A549 (cell line): ENCODE measurements around the gene PCGF6. TPM values are rescaled to one million over a fixed set of nuclear protein-coding genes. Genes with fewer than 3 reads are reported as not detected.

Experiments used
- ATAC-seq, 2 experiments: fragments of 200-7000 bp in 1 of 2; fragments of >200 bp in 1 of 2; cut with Nextera tagmentation in 1 of 2; cut with Tn5 transposase in 1 of 2; 3 replicates each; pipeline versions ENCODE4 v1.8.0 to v1.9.1; 2018 to 2020; ENCODE audit warnings: mild to moderate bottlenecking in 1 of 2, moderate library complexity in 1 of 2
- CTCF ChIA-PET: fragments of 300-600 bp; sonication (Branson Sonifier 250); formaldehyde crosslinking; extraction: SDS; loops from one replicate; lab custom pipeline; 2021; ENCODE audit warnings: antibody characterized with exemption, inconsistent platforms; lab: Yijun Ruan, JAX
- POLR2A ChIA-PET: fragments of 350-600 bp; formaldehyde crosslinking; extraction: SDS; loops from one replicate; lab custom pipeline; 2021; ENCODE audit warnings: antibody characterized with exemption, inconsistent platforms; lab: Yijun Ruan, JAX
- DNase-seq, 2 experiments: peaks; one replicate each; pipeline versions ENCODE4 v3.0.0 to v3.0.0-alpha.2; 2011 to 2016; ENCODE audit warnings: low read depth in 1 of 2, low spot score in 1 of 2
- FAIRE-seq: peaks from 2 replicates; lab custom pipeline; 2011; peaks lifted over from hg19 to GRCh38; lab: Jason Lieb, UNC
- H3K27ac ChIP-seq, 2 experiments: fragments of >200 bp; sonication (Bioruptor Twin); formaldehyde crosslinking; 3 replicates each; pipeline ENCODE4 v1.5.1; 2016 to 2017
- H3K4me1 ChIP-seq: fragments of >200 bp; sonication (Bioruptor Twin); formaldehyde crosslinking; 3 replicates; pipeline ENCODE4 v1.6.1; 2016
- H3K4me2 ChIP-seq: fragments of >200 bp; sonication (Bioruptor Twin); formaldehyde crosslinking; 3 replicates; pipeline ENCODE4 v1.6.1; 2016
- H3K4me3 ChIP-seq: fragments of >200 bp; sonication (Bioruptor Twin); formaldehyde crosslinking; 3 replicates; pipeline ENCODE4 v1.5.1; 2016
- H3K9me3 ChIP-seq: fragments of >200 bp; sonication (Bioruptor Twin); formaldehyde crosslinking; 3 replicates; pipeline ENCODE4 v1.6.1; 2016
- BCL3 ChIP-seq: fragments of >200 bp; sonication (Bioruptor Twin); formaldehyde crosslinking; IDR thresholded peaks from 3 replicates; pipeline ENCODE4 v1.6.1; 2016
- CBX8 ChIP-seq: fragments of 200-600 bp; sonication (generic); IDR thresholded peaks from 2 replicates; pipeline ENCODE4 v1.6.1; 2016
- E2F6 ChIP-seq: IDR thresholded peaks from 2 replicates; pipeline ENCODE4 v1.6.1; 2012; ENCODE audit warnings: low read depth, borderline replicate concordance
- EP300 ChIP-seq, 2 experiments: fragments of >200 bp; sonication (Bioruptor Twin); formaldehyde crosslinking; IDR thresholded peaks; 2 replicates in 1 of 2; 3 replicates in 1 of 2; pipeline ENCODE4 v1.6.1; 2016 to 2017
- FOSL2 ChIP-seq, 2 experiments: fragments of 450-650 bp in 1 of 2; fragments of >200 bp in 1 of 2; sonication (Bioruptor Twin) in 1 of 2; formaldehyde crosslinking; IDR thresholded peaks; 2 replicates each; pipeline versions ENCODE4 v1.5.0 to v1.6.1; 2016 to 2020; ENCODE audit warnings: mild to moderate bottlenecking in 1 of 2, moderate library complexity in 1 of 2
- FOXS1 ChIP-seq: fragments of 250-450 bp; sonication (Bioruptor Pico); IDR thresholded peaks from 2 replicates; pipeline ENCODE4 v1.5.0; 2020; ENCODE audit warnings: mild to moderate bottlenecking, moderate library complexity
- JUN ChIP-seq, 2 experiments: fragments of >200 bp; sonication (Bioruptor Twin); formaldehyde crosslinking; IDR thresholded peaks; 2 replicates in 1 of 2; 3 replicates in 1 of 2; pipeline ENCODE4 v1.6.1; 2016 to 2017
- KDM1A ChIP-seq: fragments of 200-600 bp; sonication (generic); IDR thresholded peaks from 2 replicates; pipeline ENCODE4 v1.6.1; 2016; ENCODE audit warnings: low read depth, mild to moderate bottlenecking
- PBX3 ChIP-seq: IDR thresholded peaks from 2 replicates; pipeline ENCODE4 v1.6.1; 2012
- PHF8 ChIP-seq: fragments of 200-600 bp; sonication (generic); IDR thresholded peaks from 2 replicates; pipeline ENCODE4 v1.6.1; 2016; ENCODE audit warnings: low read depth, mild to moderate bottlenecking, antibody characterized with exemption, moderate library complexity, borderline replicate concordance
- POLR2AphosphoS2 ChIP-seq: conservative IDR thresholded peaks from 2 replicates; pipeline ENCODE4 v1.6.1; 2012; ENCODE audit warnings: low read length, improper control_type of control experiment, inconsistent platforms
- SMC3 ChIP-seq: fragments of >200 bp; sonication (Bioruptor Twin); formaldehyde crosslinking; IDR thresholded peaks from 3 replicates; pipeline ENCODE4 v1.6.1; 2018; ENCODE audit warnings: inconsistent platforms
- SREBF2 ChIP-seq: fragments of 450-650 bp; IDR thresholded peaks from 2 replicates; pipeline ENCODE4 v1.6.1; 2014; ENCODE audit warnings: mild to moderate bottlenecking, moderate library complexity
- WGBS: methylation state at CpG from one replicate; pipeline ENCODE4 v1.1.6; 2017; ENCODE audit errors: missing lambda C conversion rate; 5-methylcytosine and 5-hydroxymethylcytosine counted together
- polyA plus RNA-seq, 4 experiments: library from polyadenylated mRNA; depleted of rRNA in 3 of 4; stranded (reverse); fragments of >200 nt; fragmentation: RNase III in 1 of 4; extraction: RNeasy Plus Mini Kit Qiagen cat#74134 plus additional on column Dnase treatment in 1 of 4; gene quantifications; 2 replicates in 3 of 4; 3 replicates in 1 of 4; pipeline ENCODE4 v1.2.3, GENCODE V29; 2011 to 2017
- TF ChIP-seq, protein P1 (sequence below): fragments of 450-650 bp; IDR thresholded peaks from 2 replicates; pipeline ENCODE4 v1.6.1; 2014; ENCODE audit warnings: antibody characterized with exemption
- TF ChIP-seq, protein P2 (sequence below): fragments of 200-600 bp; sonication (generic); IDR thresholded peaks from 2 replicates; pipeline ENCODE4 v1.6.1; 2016; ENCODE audit warnings: antibody characterized with exemption, mild to moderate bottlenecking, moderate library complexity

The PCGF6 gene
- polyA plus RNA-seq, 2 of the 4 experiments (the other 2 are of a cell fraction), result 11.3 to 17.6 TPM

- peaks cover 28% of the 10 kb centered on the region for H3K4me1 ChIP-seq
- FAIRE-seq (no peak), ATAC-seq (no peak), DNase-seq (no peak)
- no peaks in the 10 kb centered on the region for H3K9me3 ChIP-seq
- no peak for TF ChIP-seq BCL3
- TF ChIP-seq JUN (IDR thresholded peaks at IDR 0.05), result no peak
- TF ChIP-seq, protein P1, sequence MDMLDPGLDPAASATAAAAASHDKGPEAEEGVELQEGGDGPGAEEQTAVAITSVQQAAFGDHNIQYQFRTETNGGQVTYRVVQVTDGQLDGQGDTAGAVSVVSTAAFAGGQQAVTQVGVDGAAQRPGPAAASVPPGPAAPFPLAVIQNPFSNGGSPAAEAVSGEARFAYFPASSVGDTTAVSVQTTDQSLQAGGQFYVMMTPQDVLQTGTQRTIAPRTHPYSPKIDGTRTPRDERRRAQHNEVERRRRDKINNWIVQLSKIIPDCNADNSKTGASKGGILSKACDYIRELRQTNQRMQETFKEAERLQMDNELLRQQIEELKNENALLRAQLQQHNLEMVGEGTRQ, result no peak
- TF ChIP-seq, protein P2, sequence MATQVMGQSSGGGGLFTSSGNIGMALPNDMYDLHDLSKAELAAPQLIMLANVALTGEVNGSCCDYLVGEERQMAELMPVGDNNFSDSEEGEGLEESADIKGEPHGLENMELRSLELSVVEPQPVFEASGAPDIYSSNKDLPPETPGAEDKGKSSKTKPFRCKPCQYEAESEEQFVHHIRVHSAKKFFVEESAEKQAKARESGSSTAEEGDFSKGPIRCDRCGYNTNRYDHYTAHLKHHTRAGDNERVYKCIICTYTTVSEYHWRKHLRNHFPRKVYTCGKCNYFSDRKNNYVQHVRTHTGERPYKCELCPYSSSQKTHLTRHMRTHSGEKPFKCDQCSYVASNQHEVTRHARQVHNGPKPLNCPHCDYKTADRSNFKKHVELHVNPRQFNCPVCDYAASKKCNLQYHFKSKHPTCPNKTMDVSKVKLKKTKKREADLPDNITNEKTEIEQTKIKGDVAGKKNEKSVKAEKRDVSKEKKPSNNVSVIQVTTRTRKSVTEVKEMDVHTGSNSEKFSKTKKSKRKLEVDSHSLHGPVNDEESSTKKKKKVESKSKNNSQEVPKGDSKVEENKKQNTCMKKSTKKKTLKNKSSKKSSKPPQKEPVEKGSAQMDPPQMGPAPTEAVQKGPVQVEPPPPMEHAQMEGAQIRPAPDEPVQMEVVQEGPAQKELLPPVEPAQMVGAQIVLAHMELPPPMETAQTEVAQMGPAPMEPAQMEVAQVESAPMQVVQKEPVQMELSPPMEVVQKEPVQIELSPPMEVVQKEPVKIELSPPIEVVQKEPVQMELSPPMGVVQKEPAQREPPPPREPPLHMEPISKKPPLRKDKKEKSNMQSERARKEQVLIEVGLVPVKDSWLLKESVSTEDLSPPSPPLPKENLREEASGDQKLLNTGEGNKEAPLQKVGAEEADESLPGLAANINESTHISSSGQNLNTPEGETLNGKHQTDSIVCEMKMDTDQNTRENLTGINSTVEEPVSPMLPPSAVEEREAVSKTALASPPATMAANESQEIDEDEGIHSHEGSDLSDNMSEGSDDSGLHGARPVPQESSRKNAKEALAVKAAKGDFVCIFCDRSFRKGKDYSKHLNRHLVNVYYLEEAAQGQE, result no peak
- no peak for TF ChIP-seq FOXS1 (CRISPR knock-in tag)
- TF ChIP-seq POLR2AphosphoS2, result no peak
- no peak for TF ChIP-seq E2F6
- no peak for TF ChIP-seq FOSL2 (IDR thresholded peaks at IDR 0.05)
- TF ChIP-seq FOSL2 (CRISPR knock-in tag; IDR thresholded peaks at IDR 0.05), result no peak
- no peak for TF ChIP-seq SREBF2
- no peak for TF ChIP-seq EP300 (IDR thresholded peaks at IDR 0.05)
- no peak for TF ChIP-seq PHF8
- TF ChIP-seq SMC3, result no peak
- TF ChIP-seq KDM1A, result no peak
- no peak for TF ChIP-seq CBX8
- H3K4me2 ChIP-seq, result peak overlapping the region; percentile 98
- WGBS, result 16% methylated on average over 19 of the region's 19 CpGs
- POLR2A ChIA-PET, result interaction anchor here (1.0 to 1.7 kb wide), 2 partner anchors 9 to 29 kb away, joined by 3 to 7 read pairs; partner anchors contain the start of gene TAF5
- H3K4me3 ChIP-seq, result peak overlapping the region; percentile 88
- CTCF ChIA-PET, result interaction anchor here (1.1 to 2.2 kb wide), 3 partner anchors 8 to 29 kb away, joined by 3 to 11 read pairs (median 9); partner anchors contain the start of gene TAF5
- H3K27ac ChIP-seq, result peak overlapping the region; percentile 90 to 96
These were observed 46.4 kb upstream of the PCGF6 start for GRCh38 chr10:103397191-103397825.

GRCh38 chr10:103396789-103397087, 45.8 kb upstream of the PCGF6 start:
- peak overlapping the region; percentile 90 to 96 for H3K27ac ChIP-seq
- ChIA-PET POLR2A (interaction anchor here (1.0 to 1.7 kb wide), 2 partner anchors 8 to 29 kb away, joined by 3 to 7 read pairs; partner anchors contain the start of gene TAF5), CTCF (interaction anchor here (1.1 to 2.0 kb wide), 2 partner anchors 8 to 28 kb away, joined by 3 to 11 read pairs; partner anchors contain the start of gene TAF5)
- WGBS, result 0% methylated on average over 8 of the region's 8 CpGs
- peak; percentile 2 to 15; a peak in 3 of 6 replicates for ATAC-seq
- no peak for FAIRE-seq
- TF ChIP-seq PBX3, result no peak
- TF ChIP-seq PHF8, result peak; percentile 41; the same call in 1 of the 2 replicates
- H3K9me3 ChIP-seq, result no peaks in the 10 kb centered on the region
- peak overlapping the region; percentile 88 for H3K4me3 ChIP-seq
- peak overlapping the region; percentile 98 for H3K4me2 ChIP-seq
- no peak for DNase-seq
- H3K4me1 ChIP-seq, result peaks cover 28% of the 10 kb centered on the region
